K562 (cell line): ENCODE results near the gene FEN1. TPM values are rescaled to one million over a fixed set of nuclear protein-coding genes. Genes with fewer than 3 reads are reported as not detected.

ENCODE experiments used
- DMBX1 ChIP-seq: fragments of 250-450 bp; sonication (Bioruptor Pico); IDR thresholded peaks from 2 replicates; pipeline ENCODE4 v1.8.0; 2022; ENCODE audit warnings: inconsistent platforms, mild to moderate bottlenecking, moderate library complexity, borderline replicate concordance
- GTF2E2 ChIP-seq: fragments of 200-800 bp; sonication (Bioruptor generic); IDR thresholded peaks from 2 replicates; pipeline ENCODE4 v1.6.1; 2016; ENCODE audit warnings: missing genetic modification characterization, missing compliant biosample characterization
- HDAC8 ChIP-seq: fragments of 450-650 bp; IDR thresholded peaks from 2 replicates; pipeline ENCODE4 v1.6.1; 2016; ENCODE audit warnings: mild to moderate bottlenecking, missing genetic modification characterization, moderate library complexity, missing compliant biosample characterization
- NCOA2 ChIP-seq, 2 experiments: fragments of 450-650 bp; IDR thresholded peaks; 2 replicates each; pipeline ENCODE4 v1.6.1; 2018; ENCODE audit warnings: mild to moderate bottlenecking in 2 of 2, moderate library complexity in 1 of 2; ENCODE audit not compliant: partially characterized antibody in 2 of 2
- NCOR1 ChIP-seq: fragments of 450-650 bp; IDR thresholded peaks from 2 replicates; pipeline ENCODE4 v1.6.1; 2016; ENCODE audit warnings: mild to moderate bottlenecking, moderate library complexity
- NFXL1 ChIP-seq: fragments of 450-650 bp; formaldehyde crosslinking; IDR thresholded peaks from 2 replicates; pipeline ENCODE4 v1.4.0; 2021; ENCODE audit warnings: mild to moderate bottlenecking
- NUFIP1 ChIP-seq: fragments of 450-650 bp; IDR thresholded peaks from 2 replicates; pipeline ENCODE4 v1.6.1; 2018; ENCODE audit not compliant: partially characterized antibody
- PTBP1 ChIP-seq: fragments of 200-400 bp; formaldehyde crosslinking; IDR thresholded peaks from 2 replicates; pipeline ENCODE4 v1.6.1; 2017; ENCODE audit warnings: low read depth, low read length
- RB1 ChIP-seq: fragments of 450-650 bp; IDR thresholded peaks from 2 replicates; pipeline ENCODE4 v1.6.1; 2017; ENCODE audit warnings: low read depth, mild to moderate bottlenecking
- SRF ChIP-seq, 2 experiments: fragments of 250-450, 450-650 bp in 1 of 2; sonication (Bioruptor Pico) in 1 of 2; sonication (generic) in 1 of 2; formaldehyde crosslinking; IDR thresholded peaks; 2 replicates each; pipeline versions ENCODE4 v1.5.0 to v1.5.1; 2020 to 2022; ENCODE audit warnings: mild to moderate bottlenecking in 1 of 2, missing genetic modification reagents in 1 of 2
- ZNF507 ChIP-seq: conservative IDR thresholded peaks from 2 replicates; pipeline ENCODE4 v1.6.1; 2017; ENCODE audit warnings: missing genetic modification characterization, missing compliant biosample characterization
- polyA plus RNA-seq, 8 experiments: library from polyadenylated mRNA; depleted of rRNA in 4 of 8; stranded (reverse) in 5 of 8; unstranded in 3 of 8; fragments of >200 nt; fragmentation: Nextera tagmentation in 2 of 8; fragmentation: Illumina TruSeq in 1 of 8; extraction: Ambion mirVana in 2 of 8; extraction: Trizol in 1 of 8; gene quantifications; 2 replicates each; pipeline versions ENCODE4 v1.2.1 to v1.2.3, GENCODE V29; 2011 to 2014; ENCODE audit warnings: inconsistent platforms in 1 of 8, missing spikeins in 1 of 8
- total RNA-seq, 7 experiments: library from RNA; depleted of rRNA in 6 of 7; stranded (reverse); fragments of >200 nt in 6 of 7; fragmentation: Illumina TruSeq in 2 of 7; extraction: Trizol in 2 of 7; gene quantifications; 2 replicates each; pipeline versions ENCODE4 v1.2.1 to v1.2.3, GENCODE V29; 2011 to 2021; ENCODE audit warnings: low replicate concordance in 1 of 7
- TF ChIP-seq, protein P1 (sequence below), 2 experiments: fragments of 450-650 bp; IDR thresholded peaks; 2 replicates each; pipeline ENCODE4 v1.6.1; 2016; ENCODE audit warnings: mild to moderate bottlenecking in 2 of 2, borderline replicate concordance in 1 of 2, low read depth in 1 of 2, moderate library complexity in 1 of 2
- TF ChIP-seq, protein P2 (sequence below): sonication (generic); formaldehyde crosslinking; IDR thresholded peaks from 2 replicates; pipeline ENCODE4 v1.8.0; 2022; ENCODE audit warnings: mild to moderate bottlenecking, low read depth, missing genetic modification reagents
- TF ChIP-seq, protein P3 (sequence below): fragments of 450-650 bp; conservative IDR thresholded peaks from 2 replicates; pipeline ENCODE4 v1.6.1; 2016; ENCODE audit warnings: missing genetic modification characterization, low read depth, mild to moderate bottlenecking, control low read depth, missing compliant biosample characterization

Gene FEN1
- total and polyA plus RNA-seq, 9 of the 15 experiments (the other 6 are each of a cell fraction or from before 2014, with no cell fraction given) = 58.1 to 156 (median 137) TPM

DNA sequence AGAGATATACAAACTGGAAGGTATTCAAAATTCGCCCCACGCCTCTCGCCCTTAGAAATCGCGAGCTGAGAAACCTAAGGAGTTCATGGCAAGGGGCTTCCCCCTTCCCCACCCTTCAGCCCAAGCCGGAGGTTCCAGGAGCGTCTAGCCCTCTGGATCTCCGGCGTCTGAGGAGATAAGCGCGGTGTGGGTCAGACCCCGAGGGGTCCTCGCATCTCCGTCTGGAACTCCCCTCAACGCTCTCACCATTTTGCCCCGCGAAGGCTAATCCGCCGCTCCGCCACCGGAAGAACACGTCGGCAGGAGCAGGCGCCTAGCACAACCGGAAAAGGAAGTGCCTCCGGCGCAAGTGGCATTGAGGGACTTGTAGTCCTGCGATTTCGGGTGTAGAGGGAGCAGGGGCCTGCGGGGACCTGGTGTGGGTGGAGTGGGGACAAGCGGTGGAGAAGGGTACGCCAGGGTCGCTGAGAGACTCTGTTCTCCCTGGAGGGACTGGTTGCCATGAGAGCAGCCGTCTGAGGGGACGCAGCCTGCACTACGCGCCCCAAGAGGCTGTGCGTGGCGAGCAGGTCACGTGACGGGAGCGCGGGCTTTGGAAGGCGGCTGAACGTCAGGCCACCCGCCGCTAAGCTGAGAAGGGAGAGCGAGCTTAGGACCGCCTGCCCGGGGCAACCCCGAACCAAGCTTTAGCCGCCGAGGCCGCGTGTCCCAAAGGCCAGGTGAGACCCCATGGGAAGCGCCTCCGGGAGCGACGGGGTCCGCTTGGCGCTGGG, at the start of gene FEN1, which contains the start of gene TMEM258 (continued):
- TF ChIP-seq, protein P1, sequence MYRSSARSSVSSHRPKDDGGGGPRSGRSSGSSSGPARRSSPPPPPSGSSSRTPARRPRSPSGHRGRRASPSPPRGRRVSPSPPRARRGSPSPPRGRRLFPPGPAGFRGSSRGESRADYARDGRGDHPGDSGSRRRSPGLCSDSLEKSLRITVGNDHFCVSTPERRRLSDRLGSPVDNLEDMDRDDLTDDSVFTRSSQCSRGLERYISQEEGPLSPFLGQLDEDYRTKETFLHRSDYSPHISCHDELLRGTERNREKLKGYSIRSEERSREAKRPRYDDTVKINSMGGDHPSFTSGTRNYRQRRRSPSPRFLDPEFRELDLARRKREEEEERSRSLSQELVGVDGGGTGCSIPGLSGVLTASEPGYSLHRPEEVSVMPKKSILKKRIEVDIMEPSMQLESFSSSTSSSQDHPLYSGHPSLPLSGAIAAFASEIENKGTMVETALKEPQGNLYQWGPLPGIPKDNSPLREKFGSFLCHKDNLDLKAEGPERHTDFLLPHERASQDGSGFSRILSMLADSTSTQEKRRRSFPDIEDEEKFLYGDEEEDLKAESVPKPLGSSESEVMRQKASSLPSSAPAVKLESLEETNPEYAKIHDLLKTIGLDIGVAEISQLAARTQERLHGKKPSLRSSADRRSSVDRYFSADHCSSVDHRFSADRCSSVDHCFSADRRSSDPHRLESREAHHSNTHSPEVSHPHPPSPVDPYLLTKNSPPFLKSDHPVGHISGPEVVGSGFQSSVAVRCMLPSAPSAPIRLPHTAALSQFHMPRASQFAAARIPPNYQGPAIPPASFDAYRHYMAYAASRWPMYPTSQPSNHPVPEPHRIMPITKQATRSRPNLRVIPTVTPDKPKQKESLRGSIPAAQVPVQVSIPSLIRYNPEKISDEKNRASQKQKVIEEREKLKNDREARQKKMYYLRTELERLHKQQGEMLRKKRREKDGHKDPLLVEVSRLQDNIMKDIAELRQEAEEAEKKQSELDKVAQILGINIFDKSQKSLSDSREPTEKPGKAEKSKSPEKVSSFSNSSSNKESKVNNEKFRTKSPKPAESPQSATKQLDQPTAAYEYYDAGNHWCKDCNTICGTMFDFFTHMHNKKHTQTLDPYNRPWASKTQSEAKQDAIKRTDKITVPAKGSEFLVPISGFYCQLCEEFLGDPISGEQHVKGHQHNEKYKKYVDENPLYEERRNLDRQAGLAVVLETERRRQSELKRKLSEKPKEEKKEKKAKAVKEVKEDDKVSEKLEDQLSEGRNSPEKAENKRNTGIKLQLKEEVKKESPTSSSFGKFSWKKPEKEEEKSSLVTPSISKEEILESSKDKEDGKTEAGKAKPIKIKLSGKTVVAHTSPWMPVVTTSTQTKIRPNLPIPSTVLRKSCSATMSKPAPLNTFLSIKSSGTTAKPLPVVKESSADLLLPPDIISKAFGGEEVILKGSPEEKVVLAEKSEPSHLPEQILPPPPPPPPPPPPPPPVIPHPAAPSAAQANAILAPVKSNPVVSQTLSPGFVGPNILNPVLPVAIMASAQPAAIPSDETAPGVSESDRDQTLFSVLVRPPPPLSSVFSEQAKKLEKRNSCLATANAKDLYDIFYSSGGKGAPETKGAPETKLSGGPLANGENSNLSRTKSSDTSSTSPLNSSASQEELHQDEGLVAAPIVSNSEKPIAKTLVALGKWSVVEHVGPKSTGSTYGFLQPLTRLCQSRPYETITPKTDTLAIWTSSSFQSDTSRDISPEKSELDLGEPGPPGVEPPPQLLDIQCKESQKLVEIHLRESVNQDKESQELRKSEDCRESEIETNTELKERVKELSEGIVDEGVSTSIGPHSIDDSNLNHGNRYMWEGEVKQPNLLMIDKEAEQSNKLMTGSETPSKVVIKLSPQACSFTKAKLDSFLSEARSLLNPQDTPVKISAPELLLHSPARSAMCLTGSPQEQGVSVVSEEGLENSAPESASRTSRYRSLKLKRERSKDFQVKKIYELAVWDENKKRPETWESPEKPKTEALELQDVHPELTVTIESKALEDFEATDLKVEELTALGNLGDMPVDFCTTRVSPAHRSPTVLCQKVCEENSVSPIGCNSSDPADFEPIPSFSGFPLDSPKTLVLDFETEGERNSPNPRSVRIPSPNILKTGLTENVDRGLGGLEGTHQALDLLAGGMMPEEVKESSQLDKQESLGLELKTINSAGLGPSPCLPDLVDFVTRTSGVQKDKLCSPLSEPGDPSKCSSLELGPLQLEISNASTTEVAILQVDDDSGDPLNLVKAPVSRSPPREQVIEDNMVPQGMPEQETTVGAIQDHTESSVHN (IDR thresholded peaks at IDR 0.05; ENCODE audit: borderline replicate concordance in 1 of 2, low read depth in 1 of 2) = no peak
- TF ChIP-seq DMBX1 (CRISPR knock-in tag) = no peak
- no peak for TF ChIP-seq NFXL1 (CRISPR knock-in tag)
- TF ChIP-seq ZNF507 (tag) = no peak
- peak; percentile 62; the same call in 1 of the 2 replicates for TF ChIP-seq GTF2E2
- no peak for TF ChIP-seq PTBP1
- TF ChIP-seq SRF (CRISPR knock-in tag; IDR thresholded peaks at IDR 0.05) = peak in 1 of 2 experiments; percentile 14; a peak in 1 of 4 replicates
- TF ChIP-seq HDAC8 (tag) = 0 out of 2 replicates have a peak, but pooled peaks have one; percentile 28
- 0 out of 2 replicates have a peak, but pooled peaks have one; percentile 22 for TF ChIP-seq NCOR1
- TF ChIP-seq NUFIP1 = no peak
- TF ChIP-seq NCOA2 (IDR thresholded peaks at IDR 0.05; ENCODE audit: partially characterized antibody in 2 of 2) = no peak
- TF ChIP-seq, protein P2, sequence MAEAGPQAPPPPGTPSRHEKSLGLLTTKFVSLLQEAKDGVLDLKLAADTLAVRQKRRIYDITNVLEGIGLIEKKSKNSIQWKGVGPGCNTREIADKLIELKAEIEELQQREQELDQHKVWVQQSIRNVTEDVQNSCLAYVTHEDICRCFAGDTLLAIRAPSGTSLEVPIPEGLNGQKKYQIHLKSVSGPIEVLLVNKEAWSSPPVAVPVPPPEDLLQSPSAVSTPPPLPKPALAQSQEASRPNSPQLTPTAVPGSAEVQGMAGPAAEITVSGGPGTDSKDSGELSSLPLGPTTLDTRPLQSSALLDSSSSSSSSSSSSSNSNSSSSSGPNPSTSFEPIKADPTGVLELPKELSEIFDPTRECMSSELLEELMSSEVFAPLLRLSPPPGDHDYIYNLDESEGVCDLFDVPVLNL = peak; percentile 97
- TF ChIP-seq, protein P3, sequence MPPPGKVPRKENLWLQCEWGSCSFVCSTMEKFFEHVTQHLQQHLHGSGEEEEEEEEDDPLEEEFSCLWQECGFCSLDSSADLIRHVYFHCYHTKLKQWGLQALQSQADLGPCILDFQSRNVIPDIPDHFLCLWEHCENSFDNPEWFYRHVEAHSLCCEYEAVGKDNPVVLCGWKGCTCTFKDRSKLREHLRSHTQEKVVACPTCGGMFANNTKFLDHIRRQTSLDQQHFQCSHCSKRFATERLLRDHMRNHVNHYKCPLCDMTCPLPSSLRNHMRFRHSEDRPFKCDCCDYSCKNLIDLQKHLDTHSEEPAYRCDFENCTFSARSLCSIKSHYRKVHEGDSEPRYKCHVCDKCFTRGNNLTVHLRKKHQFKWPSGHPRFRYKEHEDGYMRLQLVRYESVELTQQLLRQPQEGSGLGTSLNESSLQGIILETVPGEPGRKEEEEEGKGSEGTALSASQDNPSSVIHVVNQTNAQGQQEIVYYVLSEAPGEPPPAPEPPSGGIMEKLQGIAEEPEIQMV (tag) = no peak
- TF ChIP-seq RB1 = peak; percentile 93
